GM12891 (cell line): Measurements from ENCODE around the gene SNRNP35.

Experiments used
- POLR2A ChIP-seq: IDR thresholded peaks from 2 replicates; pipeline ENCODE4 v1.6.1; 2011; ENCODE audit warnings: low read depth, low read length, control low read depth
- POLR2AphosphoS5 ChIP-seq: IDR thresholded peaks from 2 replicates; pipeline ENCODE4 v1.6.1; 2011; ENCODE audit warnings: low read depth, low read length, control low read depth

- TF ChIP-seq POLR2A (no peak), POLR2AphosphoS5 (no peak)
These were observed 8.1 kb upstream of the SNRNP35 start for GRCh38 chr12:123449856-123450255.
